ENCODE data around the gene CAMKV. TPM values are rescaled to one million over a fixed set of nuclear protein-coding genes. Genes with fewer than 3 reads are reported as not detected.

CAMKV gene
- total and polyA plus RNA-seq, 2 of the 4 experiments (the other 2 are of a cell fraction), result not detected

GRCh38 chr3:49883998-49884397, 14.3 kb upstream of the CAMKV start:
- in situ Hi-C loops (cut with MboI; ENCODE audit: low sequenced_read_pairs), result no loop called here
- Histone ChIP-seq H3K36me3 (ENCODE audit: control insufficient read depth, insufficient read depth, low read length) (no peaks in the 10 kb centered on the region), H3K9me1 (ENCODE audit: insufficient read depth, low read length) (no peaks in the 10 kb centered on the region), H2AK9ac (replicated peaks; ENCODE audit: low read depth, low read length, poor library complexity) (no peak overlapping the region), H2BK20ac (ENCODE audit: low read depth, low read length) (no peak overlapping the region), H3K4me1 (ENCODE audit: control insufficient read depth, insufficient read depth, low read length) (peaks cover 4% of the 10 kb centered on the region; the same call in 1 of the 2 replicates), H3K56ac (ENCODE audit: extremely low read depth, insufficient read depth, low read length) (no peak overlapping the region), H4K91ac (ENCODE audit: insufficient read depth, low read depth, low read length) (no peak overlapping the region), H3K4me3 (ENCODE audit: insufficient read depth, low read depth, low read length) (no peak overlapping the region), H3K79me1 (ENCODE audit: low read depth in 1 of 2, low read length in 2 of 2) (no peaks in the 10 kb centered on the region), H3K9me3 (ENCODE audit: control insufficient read depth, insufficient read depth, low read length) (no peaks in the 10 kb centered on the region), H3K23ac (ENCODE audit: low read depth, low read length) (no peak overlapping the region), H4K8ac (ENCODE audit: low read depth in 2 of 2, low read length in 2 of 2) (no peak overlapping the region), H3K9ac (ENCODE audit: low read depth, low read length) (no peak overlapping the region), H4K20me1 (ENCODE audit: insufficient read depth, low read length) (no peaks in the 10 kb centered on the region; the same call in 1 of the 2 replicates), H3K4ac (ENCODE audit: low read depth, low read length) (no peak overlapping the region), H2BK15ac (ENCODE audit: low read depth, low read length) (no peak overlapping the region), H3K18ac (ENCODE audit: low read depth, low read length) (no peak overlapping the region), H2BK120ac (ENCODE audit: low read depth, low read length) (no peak overlapping the region), H2BK5ac (ENCODE audit: low read depth, low read length, poor library complexity, severe bottlenecking) (no peak overlapping the region), H3K27ac (ENCODE audit: insufficient read depth, low read length) (no peak overlapping the region), H3K4me2 (ENCODE audit: low read depth, low read length) (no peak overlapping the region), H3K27me3 (ENCODE audit: control insufficient read depth, insufficient read depth, low read length) (peaks cover 28% of the 10 kb centered on the region), H2AK5ac (ENCODE audit: low read depth, low read length) (no peak overlapping the region), H2AFZ (replicated peaks; ENCODE audit: low read length, poor library complexity) (peak overlapping the region; percentile 43), H3K14ac (replicated peaks; ENCODE audit: low read depth, low read length) (no peak overlapping the region), H4K5ac (ENCODE audit: low read depth, low read length) (no peak overlapping the region)
- no TSS peak for BruUV-seq (replicated peaks)
- dilution Hi-C loops (cut with HindIII; ENCODE audit: low sequenced_read_pairs, unreplicated experiment), result no loop called here
- POLR2A ChIA-PET (ENCODE audit: unreplicated experiment), result no interaction called here
- no CpG with 5 or more reads among the region's 4 CpGs for WGBS, 2 experiments (ENCODE audit: extremely low coverage in 2 of 2, insufficient read length in 1 of 2)
- TF ChIP-seq CEBPB (IDR thresholded peaks at IDR 0.05; ENCODE audit: low read depth, low read length) (no peak), RAD21 (IDR thresholded peaks at IDR 0.05; ENCODE audit: low read length) (no peak), NFE2L2 (IDR thresholded peaks at IDR 0.05; ENCODE audit: low read depth, low read length) (no peak), CTCF (conservative IDR thresholded peaks at IDR 0.05; ENCODE audit: low read depth, low read length) (no peak), RFX5 (IDR thresholded peaks at IDR 0.05; ENCODE audit: low read depth, low read length) (no peak), CHD1 (IDR thresholded peaks at IDR 0.05; ENCODE audit: low read depth, low read length) (no peak), SMC3 (IDR thresholded peaks at IDR 0.05; ENCODE audit: low read depth, low read length) (no peak), MAFK (IDR thresholded peaks at IDR 0.05; ENCODE audit: low read depth, low read length) (no peak), MAZ (IDR thresholded peaks at IDR 0.05; ENCODE audit: borderline replicate concordance, low read depth, low read length) (no peak), MXI1 (IDR thresholded peaks at IDR 0.05; ENCODE audit: borderline replicate concordance, low read depth, low read length) (no peak)
- CTCF ChIA-PET, result no interaction called here
- ATAC-seq (ENCODE audit: low read depth) (0 out of 2 replicates have a peak, but pooled peaks have one; percentile 41), DNase-seq (no peak)
- intact Hi-C loops (cut with micrococcal nuclease), result no loop called here
